ENCODE measurements around the gene SEPTIN7. TPM values are rescaled to one million over a fixed set of nuclear protein-coding genes. Genes with fewer than 3 reads are reported as not detected.

SEPTIN7 gene
- total and polyA plus RNA-seq, 9 of the 15 experiments (the other 6 are each of a cell fraction or from before 2014, with no cell fraction given) = 95.0 to 268 (median 163) TPM

DNA sequence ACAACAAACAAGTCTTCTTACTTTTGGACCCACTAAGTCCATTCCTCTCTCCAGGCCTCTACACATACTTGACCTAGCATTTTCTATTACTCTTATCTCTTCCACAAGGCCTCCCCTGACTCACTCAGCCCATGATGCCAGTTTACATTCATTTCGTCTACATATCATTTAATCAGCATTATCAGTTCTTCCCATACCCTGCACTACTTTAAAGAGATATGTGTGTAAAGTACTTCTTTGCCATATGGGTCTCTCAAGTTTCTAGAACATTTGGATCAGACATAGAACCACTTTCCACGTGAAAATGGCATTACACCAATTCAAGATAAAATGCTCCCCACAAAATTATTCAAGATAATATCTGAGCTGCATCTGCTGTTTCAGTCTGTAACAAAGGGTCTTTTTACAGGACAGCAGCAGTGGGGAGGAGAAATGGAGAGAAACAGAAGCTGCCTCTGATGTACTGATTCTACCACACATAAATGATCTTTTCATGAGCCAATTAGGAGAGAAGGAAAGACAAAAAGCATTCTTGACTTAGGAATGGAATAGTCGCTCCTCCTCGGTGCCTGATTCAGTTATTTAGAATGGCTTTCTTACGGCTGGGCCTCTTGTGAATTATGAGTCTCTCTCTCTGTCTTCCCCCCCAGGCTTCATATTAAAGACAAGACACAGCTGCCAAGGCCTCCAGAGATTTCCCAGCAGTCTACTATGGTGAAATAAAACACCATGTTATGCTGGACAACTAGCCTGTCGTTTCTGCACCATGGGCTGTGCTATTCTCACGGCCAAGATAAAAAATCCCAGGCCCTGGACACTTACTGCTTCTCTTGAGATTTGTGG, 46.9 kb upstream of the SEPTIN7 start (continued):
- TF ChIP-seq CBX3 (IDR thresholded peaks at IDR 0.05; ENCODE audit: borderline replicate concordance in 1 of 2, low read length in 2 of 2) (no peak), TSC22D4 (tag; IDR thresholded peaks at IDR 0.05) (no peak), ETS2 (tag; IDR thresholded peaks at IDR 0.05; ENCODE audit: borderline replicate concordance, poor library complexity, severe bottlenecking) (no peak), CHCHD3 (CRISPR knock-in tag; IDR thresholded peaks at IDR 0.05) (no peak), CCAR2 (IDR thresholded peaks at IDR 0.05; ENCODE audit: low read depth, low read length) (no peak), MTA2 (IDR thresholded peaks at IDR 0.05; ENCODE audit: low read depth) (peak; percentile 78), NFIX (CRISPR knock-in tag; IDR thresholded peaks at IDR 0.05; ENCODE audit: low read depth) (no peak), TBP (optimal IDR thresholded peaks at IDR 0.05; ENCODE audit: low read depth, low read length) (no peak), SMARCC2 (IDR thresholded peaks at IDR 0.05; ENCODE audit: low read depth) (peak; percentile 81), IFI16 (CRISPR knock-in tag; IDR thresholded peaks at IDR 0.05) (no peak), GATAD2B (IDR thresholded peaks at IDR 0.05; ENCODE audit: borderline replicate concordance) (peak; percentile 66; the same call in 1 of the 2 replicates), ETV6 (IDR thresholded peaks at IDR 0.05; ENCODE audit: borderline replicate concordance in 1 of 2, low read depth in 2 of 2, low read length in 1 of 2) (no peak), ETV6 (CRISPR knock-in tag; IDR thresholded peaks at IDR 0.05; ENCODE audit: borderline replicate concordance) (no peak), BRD4 (IDR thresholded peaks at IDR 0.05) (no peak), ZNF3 (CRISPR knock-in tag; IDR thresholded peaks at IDR 0.05) (no peak), SETDB1 (IDR thresholded peaks at IDR 0.05; ENCODE audit: low read length) (no peak), NCOA1 (IDR thresholded peaks at IDR 0.05; ENCODE audit: low read depth) (no peak)
- TF ChIP-seq, protein P1, sequence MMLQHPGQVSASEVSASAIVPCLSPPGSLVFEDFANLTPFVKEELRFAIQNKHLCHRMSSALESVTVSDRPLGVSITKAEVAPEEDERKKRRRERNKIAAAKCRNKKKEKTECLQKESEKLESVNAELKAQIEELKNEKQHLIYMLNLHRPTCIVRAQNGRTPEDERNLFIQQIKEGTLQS (IDR thresholded peaks at IDR 0.05) = peak; percentile 60; the same call in 1 of the 2 replicates
- TF ChIP-seq, protein P1 (CRISPR knock-in tag; conservative IDR thresholded peaks at IDR 0.05) = no peak
- TF ChIP-seq, protein P2, sequence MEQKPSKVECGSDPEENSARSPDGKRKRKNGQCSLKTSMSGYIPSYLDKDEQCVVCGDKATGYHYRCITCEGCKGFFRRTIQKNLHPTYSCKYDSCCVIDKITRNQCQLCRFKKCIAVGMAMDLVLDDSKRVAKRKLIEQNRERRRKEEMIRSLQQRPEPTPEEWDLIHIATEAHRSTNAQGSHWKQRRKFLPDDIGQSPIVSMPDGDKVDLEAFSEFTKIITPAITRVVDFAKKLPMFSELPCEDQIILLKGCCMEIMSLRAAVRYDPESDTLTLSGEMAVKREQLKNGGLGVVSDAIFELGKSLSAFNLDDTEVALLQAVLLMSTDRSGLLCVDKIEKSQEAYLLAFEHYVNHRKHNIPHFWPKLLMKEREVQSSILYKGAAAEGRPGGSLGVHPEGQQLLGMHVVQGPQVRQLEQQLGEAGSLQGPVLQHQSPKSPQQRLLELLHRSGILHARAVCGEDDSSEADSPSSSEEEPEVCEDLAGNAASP (IDR thresholded peaks at IDR 0.05) = no peak
- TF ChIP-seq, protein P3, sequence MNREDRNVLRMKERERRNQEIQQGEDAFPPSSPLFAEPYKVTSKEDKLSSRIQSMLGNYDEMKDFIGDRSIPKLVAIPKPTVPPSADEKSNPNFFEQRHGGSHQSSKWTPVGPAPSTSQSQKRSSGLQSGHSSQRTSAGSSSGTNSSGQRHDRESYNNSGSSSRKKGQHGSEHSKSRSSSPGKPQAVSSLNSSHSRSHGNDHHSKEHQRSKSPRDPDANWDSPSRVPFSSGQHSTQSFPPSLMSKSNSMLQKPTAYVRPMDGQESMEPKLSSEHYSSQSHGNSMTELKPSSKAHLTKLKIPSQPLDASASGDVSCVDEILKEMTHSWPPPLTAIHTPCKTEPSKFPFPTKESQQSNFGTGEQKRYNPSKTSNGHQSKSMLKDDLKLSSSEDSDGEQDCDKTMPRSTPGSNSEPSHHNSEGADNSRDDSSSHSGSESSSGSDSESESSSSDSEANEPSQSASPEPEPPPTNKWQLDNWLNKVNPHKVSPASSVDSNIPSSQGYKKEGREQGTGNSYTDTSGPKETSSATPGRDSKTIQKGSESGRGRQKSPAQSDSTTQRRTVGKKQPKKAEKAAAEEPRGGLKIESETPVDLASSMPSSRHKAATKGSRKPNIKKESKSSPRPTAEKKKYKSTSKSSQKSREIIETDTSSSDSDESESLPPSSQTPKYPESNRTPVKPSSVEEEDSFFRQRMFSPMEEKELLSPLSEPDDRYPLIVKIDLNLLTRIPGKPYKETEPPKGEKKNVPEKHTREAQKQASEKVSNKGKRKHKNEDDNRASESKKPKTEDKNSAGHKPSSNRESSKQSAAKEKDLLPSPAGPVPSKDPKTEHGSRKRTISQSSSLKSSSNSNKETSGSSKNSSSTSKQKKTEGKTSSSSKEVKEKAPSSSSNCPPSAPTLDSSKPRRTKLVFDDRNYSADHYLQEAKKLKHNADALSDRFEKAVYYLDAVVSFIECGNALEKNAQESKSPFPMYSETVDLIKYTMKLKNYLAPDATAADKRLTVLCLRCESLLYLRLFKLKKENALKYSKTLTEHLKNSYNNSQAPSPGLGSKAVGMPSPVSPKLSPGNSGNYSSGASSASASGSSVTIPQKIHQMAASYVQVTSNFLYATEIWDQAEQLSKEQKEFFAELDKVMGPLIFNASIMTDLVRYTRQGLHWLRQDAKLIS (CRISPR knock-in tag; IDR thresholded peaks at IDR 0.05) = no peak
- TF ChIP-seq, protein P4, sequence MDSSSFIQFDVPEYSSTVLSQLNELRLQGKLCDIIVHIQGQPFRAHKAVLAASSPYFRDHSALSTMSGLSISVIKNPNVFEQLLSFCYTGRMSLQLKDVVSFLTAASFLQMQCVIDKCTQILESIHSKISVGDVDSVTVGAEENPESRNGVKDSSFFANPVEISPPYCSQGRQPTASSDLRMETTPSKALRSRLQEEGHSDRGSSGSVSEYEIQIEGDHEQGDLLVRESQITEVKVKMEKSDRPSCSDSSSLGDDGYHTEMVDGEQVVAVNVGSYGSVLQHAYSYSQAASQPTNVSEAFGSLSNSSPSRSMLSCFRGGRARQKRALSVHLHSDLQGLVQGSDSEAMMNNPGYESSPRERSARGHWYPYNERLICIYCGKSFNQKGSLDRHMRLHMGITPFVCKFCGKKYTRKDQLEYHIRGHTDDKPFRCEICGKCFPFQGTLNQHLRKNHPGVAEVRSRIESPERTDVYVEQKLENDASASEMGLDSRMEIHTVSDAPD (CRISPR knock-in tag; IDR thresholded peaks at IDR 0.05) = no peak

Data from K562 (cell line).